ENCODE results near the gene ZBTB5.
"Not testable (repeated sequence)": the region's sequence is repeated elsewhere in the genome, so short reads cannot be mapped to it uniquely, and the experiment has no call there.

Gene ZBTB5

DNA sequence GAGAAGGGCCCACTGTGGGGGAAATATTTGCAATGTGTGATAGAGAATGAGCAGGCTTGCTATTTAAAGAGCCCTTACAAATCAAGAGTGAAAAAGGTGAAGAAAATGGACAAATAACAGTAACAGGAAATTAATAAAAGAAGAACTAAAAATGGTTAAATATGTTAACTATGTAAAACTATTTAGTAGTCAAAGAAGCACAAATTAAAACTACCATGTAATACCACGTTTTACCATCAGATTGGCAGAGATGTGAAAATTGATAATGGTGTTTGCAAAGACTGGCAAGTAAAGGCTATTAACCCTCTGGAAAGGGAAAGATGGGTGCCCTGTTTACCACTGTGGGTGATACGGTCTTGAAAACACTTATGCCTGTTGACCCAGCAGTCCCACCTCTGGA lies 65.9 kb downstream of the ZBTB5 start:
- no peak for DNase-seq

- DNase-seq = no peak
These were observed 66.7 kb downstream of the ZBTB5 start for GRCh38 chr9:37398464-37399025.

GRCh38 chr9:37397948-37398347 lies 67.3 kb downstream of the ZBTB5 start:
- not testable (repeated sequence) for DNase-seq

DNA sequence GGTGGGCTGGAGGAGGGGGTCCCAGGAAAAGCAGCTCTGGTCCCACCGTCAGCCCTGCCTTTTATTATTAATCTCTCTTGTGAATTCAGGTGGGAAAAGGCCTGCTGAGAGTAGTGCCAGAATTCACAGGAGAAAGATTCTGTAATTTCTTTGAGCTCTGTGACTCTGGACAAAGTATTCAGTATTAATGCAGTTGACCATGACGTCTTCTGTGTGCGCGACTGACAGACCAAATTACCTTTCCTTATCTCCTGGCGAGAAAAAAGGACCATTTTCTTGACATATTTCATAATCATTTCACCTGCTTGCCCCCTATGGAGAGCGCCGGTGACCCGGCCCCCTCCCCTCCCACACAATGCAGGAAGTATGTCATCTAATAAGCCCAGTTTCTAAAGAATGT lies 69.6 kb downstream of the ZBTB5 start:
- DNase-seq = no peak

DNA sequence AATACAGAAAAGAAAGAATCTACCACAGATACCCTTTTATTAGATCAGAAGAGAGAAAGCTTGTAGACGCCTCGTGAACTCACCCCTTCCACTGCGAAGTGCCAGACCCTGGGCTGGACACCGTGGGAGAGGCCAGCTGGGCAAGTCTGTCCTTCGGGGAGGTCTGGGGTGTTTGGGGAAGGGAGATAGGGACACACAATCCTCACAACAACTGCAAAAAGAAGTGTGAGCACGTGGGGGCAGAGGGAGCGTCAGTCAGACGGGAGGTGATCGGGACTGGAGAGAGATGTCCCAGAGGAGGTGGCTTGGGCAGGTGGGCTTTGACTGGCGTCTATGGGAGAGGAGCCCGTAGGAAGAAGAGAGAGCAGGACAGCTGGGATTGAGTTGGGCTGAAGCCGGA lies 70.0 kb downstream of the ZBTB5 start:
- no peak for DNase-seq

DNA sequence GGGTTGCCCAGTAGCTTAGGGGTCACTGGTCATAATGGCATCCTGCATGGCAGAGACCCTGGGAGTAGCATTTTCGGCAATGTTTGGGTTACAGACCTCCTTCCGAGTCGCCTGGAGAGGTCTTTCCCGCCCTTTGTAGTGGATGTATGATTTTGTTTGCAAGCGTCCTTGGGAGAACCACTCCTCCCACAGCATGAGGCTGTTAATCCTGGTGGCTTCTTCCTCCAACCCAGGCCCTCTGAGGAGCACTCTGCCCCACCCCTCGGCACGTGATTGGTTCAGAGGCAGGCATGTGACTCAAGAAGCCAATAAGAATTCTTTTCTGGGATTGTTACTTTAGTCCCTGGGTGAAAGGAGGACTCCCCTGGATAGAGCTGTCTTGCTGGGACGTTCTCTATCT lies 73.0 kb downstream of the ZBTB5 start:
- no peak for DNase-seq

DNA sequence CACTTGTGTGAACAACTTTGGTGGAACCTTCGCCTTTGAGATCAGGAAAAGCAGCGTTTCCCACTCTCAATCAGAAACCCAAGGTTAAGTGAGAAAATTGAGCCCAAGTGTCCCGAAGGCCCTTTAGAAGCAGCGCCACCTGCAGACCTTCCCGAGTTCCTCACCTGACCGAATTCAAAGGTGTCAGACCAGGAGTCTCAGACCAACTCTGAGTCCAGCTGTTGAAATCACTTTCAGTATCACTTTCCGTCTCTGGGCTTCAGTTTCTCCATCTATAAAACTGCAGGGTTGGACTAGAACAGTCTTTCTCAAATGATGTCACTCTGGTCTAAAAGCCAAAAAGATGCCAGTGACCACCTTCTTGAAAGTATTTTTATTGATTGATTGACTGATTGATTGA lies 74.5 kb downstream of the ZBTB5 start:
- DNase-seq = no peak

All from activated CD4-positive, CD25-positive, alpha-beta regulatory T cell treated with anti-CD3 and anti-CD28 coated beads, Interleukin-2, amount 50 U/mL, for 72 hours (primary cell).